Measurements from ENCODE around the gene ZSCAN9. TPM values are rescaled to one million over a fixed set of nuclear protein-coding genes. Genes with fewer than 3 reads are reported as not detected.

Gene ZSCAN9
- total and polyA plus RNA-seq, 2 of the 13 experiments (the other 11 are each of a cell fraction or from before 2014, with no cell fraction given) = 14.6 to 17.8 TPM

DNA sequence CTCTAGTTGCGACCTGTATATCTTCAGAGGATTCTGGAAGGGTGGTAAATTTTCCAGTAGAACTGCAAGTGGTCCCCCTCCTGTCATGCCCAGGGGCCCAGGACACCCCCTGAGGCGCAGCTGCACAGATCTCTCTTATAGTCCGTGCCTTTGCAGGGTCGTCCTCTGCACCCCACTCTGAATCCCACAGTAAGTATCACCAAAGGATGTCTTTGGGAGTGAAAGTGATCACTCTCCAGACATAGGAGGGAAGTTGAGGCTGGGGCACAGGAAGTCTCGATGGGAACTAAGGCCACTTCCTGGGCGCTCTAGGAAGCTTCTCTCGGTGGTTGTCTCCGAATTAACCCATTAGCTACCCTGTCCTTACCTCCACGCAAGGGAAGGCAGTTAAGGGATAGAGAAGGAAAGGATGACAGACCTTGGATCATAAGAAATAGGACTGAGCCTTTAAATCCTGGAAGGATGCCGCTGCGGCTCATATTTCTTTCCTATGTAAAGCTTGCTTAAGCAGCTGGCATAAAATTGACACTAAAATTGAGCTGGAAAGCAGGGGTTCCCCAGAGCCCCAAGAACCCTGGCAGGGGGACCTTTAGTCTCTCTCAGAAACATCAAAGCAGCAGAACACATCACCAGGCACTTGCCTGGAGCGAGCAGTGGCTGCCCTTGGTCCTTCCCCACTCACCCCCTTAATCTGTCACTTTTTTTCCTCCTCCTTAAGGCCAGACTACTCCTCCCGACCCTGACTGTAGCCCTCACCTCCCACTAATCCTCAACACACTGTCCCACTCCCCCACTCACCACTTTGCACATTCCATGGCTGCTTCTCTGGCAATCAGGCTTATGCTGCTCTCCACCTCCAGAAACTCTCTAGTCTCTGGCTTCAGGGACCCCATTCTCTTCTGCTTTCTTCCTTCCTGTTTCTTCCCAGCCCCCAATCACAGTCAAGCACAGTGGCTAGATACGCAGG, 27.2 kb downstream of the ZSCAN9 start, which contains the start of gene ZKSCAN4 (continued):
- TF ChIP-seq, protein P1, sequence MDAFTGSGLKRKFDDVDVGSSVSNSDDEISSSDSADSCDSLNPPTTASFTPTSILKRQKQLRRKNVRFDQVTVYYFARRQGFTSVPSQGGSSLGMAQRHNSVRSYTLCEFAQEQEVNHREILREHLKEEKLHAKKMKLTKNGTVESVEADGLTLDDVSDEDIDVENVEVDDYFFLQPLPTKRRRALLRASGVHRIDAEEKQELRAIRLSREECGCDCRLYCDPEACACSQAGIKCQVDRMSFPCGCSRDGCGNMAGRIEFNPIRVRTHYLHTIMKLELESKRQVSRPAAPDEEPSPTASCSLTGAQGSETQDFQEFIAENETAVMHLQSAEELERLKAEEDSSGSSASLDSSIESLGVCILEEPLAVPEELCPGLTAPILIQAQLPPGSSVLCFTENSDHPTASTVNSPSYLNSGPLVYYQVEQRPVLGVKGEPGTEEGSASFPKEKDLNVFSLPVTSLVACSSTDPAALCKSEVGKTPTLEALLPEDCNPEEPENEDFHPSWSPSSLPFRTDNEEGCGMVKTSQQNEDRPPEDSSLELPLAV (CRISPR knock-in tag; conservative IDR thresholded peaks at IDR 0.05; ENCODE audit: low read depth) = no peak
- TF ChIP-seq ZNF124 (CRISPR knock-in tag; IDR thresholded peaks at IDR 0.05) (no peak), ZNF607 (CRISPR knock-in tag; IDR thresholded peaks at IDR 0.05; ENCODE audit: borderline replicate concordance) (no peak; the same call in 1 of the 2 replicates), ZNF326 (CRISPR knock-in tag; IDR thresholded peaks at IDR 0.05; ENCODE audit: borderline replicate concordance) (no peak), NFATC3 (CRISPR knock-in tag; IDR thresholded peaks at IDR 0.05) (no peak), PHB2 (IDR thresholded peaks at IDR 0.05; ENCODE audit: partially characterized antibody) (no peak), ASH2L (IDR thresholded peaks at IDR 0.05; ENCODE audit: insufficient read length, low read depth, low read length) (peak; percentile 88), EED (CRISPR knock-in tag; IDR thresholded peaks at IDR 0.05) (no peak), ZNF772 (CRISPR knock-in tag; IDR thresholded peaks at IDR 0.05) (no peak; the same call in none of the 2 replicates), MAZ (IDR thresholded peaks at IDR 0.05; ENCODE audit: borderline replicate concordance, low read depth, low read length) (peak; percentile 60; the same call in 1 of the 2 replicates), MAZ (CRISPR knock-in tag; IDR thresholded peaks at IDR 0.05; ENCODE audit: low read depth) (no peak), KLF9 (CRISPR knock-in tag; IDR thresholded peaks at IDR 0.05; ENCODE audit: low read depth) (no peak), ZEB1 (IDR thresholded peaks at IDR 0.05; ENCODE audit: insufficient replicate concordance, low read depth) (peak; percentile 28), SOX5 (CRISPR knock-in tag; IDR thresholded peaks at IDR 0.05; ENCODE audit: borderline replicate concordance) (no peak), FOXA1 (IDR thresholded peaks at IDR 0.05) (no peak), FOXA1 (CRISPR knock-in tag; IDR thresholded peaks at IDR 0.05) (peak; percentile 42; the same call in 1 of the 2 replicates), ARHGAP35 (CRISPR knock-in tag; IDR thresholded peaks at IDR 0.05; ENCODE audit: borderline replicate concordance) (no peak; the same call in 1 of the 2 replicates)
- TF ChIP-seq, protein P2, sequence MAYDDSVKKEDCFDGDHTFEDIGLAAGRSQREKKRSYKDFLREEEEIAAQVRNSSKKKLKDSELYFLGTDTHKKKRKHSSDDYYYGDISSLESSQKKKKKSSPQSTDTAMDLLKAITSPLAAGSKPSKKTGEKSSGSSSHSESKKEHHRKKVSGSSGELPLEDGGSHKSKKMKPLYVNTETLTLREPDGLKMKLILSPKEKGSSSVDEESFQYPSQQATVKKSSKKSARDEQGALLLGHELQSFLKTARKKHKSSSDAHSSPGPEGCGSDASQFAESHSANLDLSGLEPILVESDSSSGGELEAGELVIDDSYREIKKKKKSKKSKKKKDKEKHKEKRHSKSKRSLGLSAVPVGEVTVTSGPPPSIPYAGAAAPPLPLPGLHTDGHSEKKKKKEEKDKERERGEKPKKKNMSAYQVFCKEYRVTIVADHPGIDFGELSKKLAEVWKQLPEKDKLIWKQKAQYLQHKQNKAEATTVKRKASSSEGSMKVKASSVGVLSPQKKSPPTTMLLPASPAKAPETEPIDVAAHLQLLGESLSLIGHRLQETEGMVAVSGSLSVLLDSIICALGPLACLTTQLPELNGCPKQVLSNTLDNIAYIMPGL (CRISPR knock-in tag; IDR thresholded peaks at IDR 0.05; ENCODE audit: borderline replicate concordance in 1 of 2, low read depth in 1 of 2) = peak; percentile 78 to 95
- TF ChIP-seq, protein P3, sequence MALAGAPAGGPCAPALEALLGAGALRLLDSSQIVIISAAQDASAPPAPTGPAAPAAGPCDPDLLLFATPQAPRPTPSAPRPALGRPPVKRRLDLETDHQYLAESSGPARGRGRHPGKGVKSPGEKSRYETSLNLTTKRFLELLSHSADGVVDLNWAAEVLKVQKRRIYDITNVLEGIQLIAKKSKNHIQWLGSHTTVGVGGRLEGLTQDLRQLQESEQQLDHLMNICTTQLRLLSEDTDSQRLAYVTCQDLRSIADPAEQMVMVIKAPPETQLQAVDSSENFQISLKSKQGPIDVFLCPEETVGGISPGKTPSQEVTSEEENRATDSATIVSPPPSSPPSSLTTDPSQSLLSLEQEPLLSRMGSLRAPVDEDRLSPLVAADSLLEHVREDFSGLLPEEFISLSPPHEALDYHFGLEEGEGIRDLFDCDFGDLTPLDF (CRISPR knock-in tag; IDR thresholded peaks at IDR 0.05) = no peak
- TF ChIP-seq, protein P4, sequence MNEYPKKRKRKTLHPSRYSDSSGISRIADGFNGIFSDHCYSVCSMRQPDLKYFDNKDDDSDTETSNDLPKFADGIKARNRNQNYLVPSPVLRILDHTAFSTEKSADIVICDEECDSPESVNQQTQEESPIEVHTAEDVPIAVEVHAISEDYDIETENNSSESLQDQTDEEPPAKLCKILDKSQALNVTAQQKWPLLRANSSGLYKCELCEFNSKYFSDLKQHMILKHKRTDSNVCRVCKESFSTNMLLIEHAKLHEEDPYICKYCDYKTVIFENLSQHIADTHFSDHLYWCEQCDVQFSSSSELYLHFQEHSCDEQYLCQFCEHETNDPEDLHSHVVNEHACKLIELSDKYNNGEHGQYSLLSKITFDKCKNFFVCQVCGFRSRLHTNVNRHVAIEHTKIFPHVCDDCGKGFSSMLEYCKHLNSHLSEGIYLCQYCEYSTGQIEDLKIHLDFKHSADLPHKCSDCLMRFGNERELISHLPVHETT (CRISPR knock-in tag; conservative IDR thresholded peaks at IDR 0.05) = no peak
- TF ChIP-seq, protein P5, sequence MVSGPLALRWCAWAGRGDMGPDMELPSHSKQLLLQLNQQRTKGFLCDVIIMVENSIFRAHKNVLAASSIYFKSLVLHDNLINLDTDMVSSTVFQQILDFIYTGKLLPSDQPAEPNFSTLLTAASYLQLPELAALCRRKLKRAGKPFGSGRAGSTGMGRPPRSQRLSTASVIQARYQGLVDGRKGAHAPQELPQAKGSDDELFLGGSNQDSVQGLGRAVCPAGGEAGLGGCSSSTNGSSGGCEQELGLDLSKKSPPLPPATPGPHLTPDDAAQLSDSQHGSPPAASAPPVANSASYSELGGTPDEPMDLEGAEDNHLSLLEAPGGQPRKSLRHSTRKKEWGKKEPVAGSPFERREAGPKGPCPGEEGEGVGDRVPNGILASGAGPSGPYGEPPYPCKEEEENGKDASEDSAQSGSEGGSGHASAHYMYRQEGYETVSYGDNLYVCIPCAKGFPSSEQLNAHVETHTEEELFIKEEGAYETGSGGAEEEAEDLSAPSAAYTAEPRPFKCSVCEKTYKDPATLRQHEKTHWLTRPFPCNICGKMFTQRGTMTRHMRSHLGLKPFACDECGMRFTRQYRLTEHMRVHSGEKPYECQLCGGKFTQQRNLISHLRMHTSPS (CRISPR knock-in tag; IDR thresholded peaks at IDR 0.05; ENCODE audit: low read depth) = no peak
